ENCODE results near the gene PTPRN2. TPM values are rescaled to one million over a fixed set of nuclear protein-coding genes. Genes with fewer than 3 reads are reported as not detected.

Gene PTPRN2
- total and polyA plus RNA-seq, 2 of the 13 experiments (the other 11 are each of a cell fraction or from before 2014, with no cell fraction given), result 2.5 to 24.2 TPM

- TF ChIP-seq, protein P1, sequence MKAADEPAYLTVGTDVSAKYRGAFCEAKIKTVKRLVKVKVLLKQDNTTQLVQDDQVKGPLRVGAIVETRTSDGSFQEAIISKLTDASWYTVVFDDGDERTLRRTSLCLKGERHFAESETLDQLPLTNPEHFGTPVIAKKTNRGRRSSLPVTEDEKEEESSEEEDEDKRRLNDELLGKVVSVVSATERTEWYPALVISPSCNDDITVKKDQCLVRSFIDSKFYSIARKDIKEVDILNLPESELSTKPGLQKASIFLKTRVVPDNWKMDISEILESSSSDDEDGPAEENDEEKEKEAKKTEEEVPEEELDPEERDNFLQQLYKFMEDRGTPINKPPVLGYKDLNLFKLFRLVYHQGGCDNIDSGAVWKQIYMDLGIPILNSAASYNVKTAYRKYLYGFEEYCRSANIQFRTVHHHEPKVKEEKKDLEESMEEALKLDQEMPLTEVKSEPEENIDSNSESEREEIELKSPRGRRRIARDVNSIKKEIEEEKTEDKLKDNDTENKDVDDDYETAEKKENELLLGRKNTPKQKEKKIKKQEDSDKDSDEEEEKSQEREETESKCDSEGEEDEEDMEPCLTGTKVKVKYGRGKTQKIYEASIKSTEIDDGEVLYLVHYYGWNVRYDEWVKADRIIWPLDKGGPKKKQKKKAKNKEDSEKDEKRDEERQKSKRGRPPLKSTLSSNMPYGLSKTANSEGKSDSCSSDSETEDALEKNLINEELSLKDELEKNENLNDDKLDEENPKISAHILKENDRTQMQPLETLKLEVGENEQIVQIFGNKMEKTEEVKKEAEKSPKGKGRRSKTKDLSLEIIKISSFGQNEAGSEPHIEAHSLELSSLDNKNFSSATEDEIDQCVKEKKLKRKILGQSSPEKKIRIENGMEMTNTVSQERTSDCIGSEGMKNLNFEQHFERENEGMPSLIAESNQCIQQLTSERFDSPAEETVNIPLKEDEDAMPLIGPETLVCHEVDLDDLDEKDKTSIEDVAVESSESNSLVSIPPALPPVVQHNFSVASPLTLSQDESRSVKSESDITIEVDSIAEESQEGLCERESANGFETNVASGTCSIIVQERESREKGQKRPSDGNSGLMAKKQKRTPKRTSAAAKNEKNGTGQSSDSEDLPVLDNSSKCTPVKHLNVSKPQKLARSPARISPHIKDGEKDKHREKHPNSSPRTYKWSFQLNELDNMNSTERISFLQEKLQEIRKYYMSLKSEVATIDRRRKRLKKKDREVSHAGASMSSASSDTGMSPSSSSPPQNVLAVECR (CRISPR knock-in tag; IDR thresholded peaks at IDR 0.05; ENCODE audit: borderline replicate concordance), result peak; percentile 46; the same call in 1 of the 2 replicates
- TF ChIP-seq ZNF317 (CRISPR knock-in tag; IDR thresholded peaks at IDR 0.05) (peak; percentile 58; the same call in 1 of the 2 replicates), POLR2AphosphoS5 (IDR thresholded peaks at IDR 0.05; ENCODE audit: low read depth, low read length) (peak; percentile 27; the same call in 1 of the 2 replicates), ZNF788 (CRISPR knock-in tag; IDR thresholded peaks at IDR 0.05; ENCODE audit: borderline replicate concordance) (peak; percentile 66; the same call in 1 of the 2 replicates), POGZ (CRISPR knock-in tag; IDR thresholded peaks at IDR 0.05) (peak; percentile 52), ZNF564 (CRISPR knock-in tag; IDR thresholded peaks at IDR 0.05) (peak; percentile 90; the same call in 1 of the 2 replicates), SOX6 (IDR thresholded peaks at IDR 0.05) (no peak), SOX6 (CRISPR knock-in tag; IDR thresholded peaks at IDR 0.05) (peak; percentile 80), YEATS2 (CRISPR knock-in tag; IDR thresholded peaks at IDR 0.05; ENCODE audit: borderline replicate concordance) (peak; percentile 20; the same call in 1 of the 2 replicates), ELF4 (CRISPR knock-in tag; IDR thresholded peaks at IDR 0.05; ENCODE audit: borderline replicate concordance) (peak; percentile 54; the same call in 1 of the 2 replicates), NFE2L1 (CRISPR knock-in tag; IDR thresholded peaks at IDR 0.05; ENCODE audit: borderline replicate concordance) (no peak), NFYB (CRISPR knock-in tag; IDR thresholded peaks at IDR 0.05) (no peak), SKI (IDR thresholded peaks at IDR 0.05; ENCODE audit: partially characterized antibody) (peak; percentile 67), FOXJ3 (CRISPR knock-in tag; IDR thresholded peaks at IDR 0.05; ENCODE audit: borderline replicate concordance) (peak; percentile 43; the same call in 1 of the 2 replicates), ZNF563 (CRISPR knock-in tag; IDR thresholded peaks at IDR 0.05) (no peak), KLF16 (CRISPR knock-in tag; IDR thresholded peaks at IDR 0.05) (peak in 1 of 2 experiments; percentile 12; a peak in 1 of 4 replicates), NPAS2 (CRISPR knock-in tag; IDR thresholded peaks at IDR 0.05; ENCODE audit: borderline replicate concordance) (no peak), HOXA3 (CRISPR knock-in tag; IDR thresholded peaks at IDR 0.05) (peak; percentile 68; the same call in 1 of the 2 replicates), PITX1 (CRISPR knock-in tag; IDR thresholded peaks at IDR 0.05) (peak; percentile 67; the same call in 1 of the 2 replicates), CEBPB (IDR thresholded peaks at IDR 0.05; ENCODE audit: borderline replicate concordance, low read depth, low read length) (peak; percentile 98)
- TF ChIP-seq, protein P2, sequence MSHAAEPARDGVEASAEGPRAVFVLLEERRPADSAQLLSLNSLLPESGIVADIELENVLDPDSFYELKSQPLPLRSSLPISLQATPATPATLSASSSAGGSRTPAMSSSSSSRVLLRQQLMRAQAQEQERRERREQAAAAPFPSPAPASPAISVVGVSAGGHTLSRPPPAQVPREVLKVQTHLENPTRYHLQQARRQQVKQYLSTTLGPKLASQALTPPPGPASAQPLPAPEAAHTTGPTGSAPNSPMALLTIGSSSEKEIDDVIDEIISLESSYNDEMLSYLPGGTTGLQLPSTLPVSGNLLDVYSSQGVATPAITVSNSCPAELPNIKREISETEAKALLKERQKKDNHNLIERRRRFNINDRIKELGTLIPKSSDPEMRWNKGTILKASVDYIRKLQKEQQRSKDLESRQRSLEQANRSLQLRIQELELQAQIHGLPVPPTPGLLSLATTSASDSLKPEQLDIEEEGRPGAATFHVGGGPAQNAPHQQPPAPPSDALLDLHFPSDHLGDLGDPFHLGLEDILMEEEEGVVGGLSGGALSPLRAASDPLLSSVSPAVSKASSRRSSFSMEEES (CRISPR knock-in tag; IDR thresholded peaks at IDR 0.05), result peak; percentile 44
Measured at GRCh38 chr7:158432369-158433341, 155.0 kb downstream of the PTPRN2 start (continued).
